H1 (cell line): ENCODE measurements around the gene AGTR1. TPM values are rescaled to one million over a fixed set of nuclear protein-coding genes. Genes with fewer than 3 reads are reported as not detected.

ENCODE experiments used
- ATF2 ChIP-seq: IDR thresholded peaks from 2 replicates; pipeline ENCODE4 v1.6.1; 2012; ENCODE audit warnings: low read length, inconsistent platforms
- SRF ChIP-seq: IDR thresholded peaks from 2 replicates; pipeline ENCODE4 v1.6.1; 2011; ENCODE audit warnings: mild to moderate bottlenecking, low read depth, low read length, moderate library complexity
- polyA plus RNA-seq, 7 experiments: library from polyadenylated mRNA; depleted of rRNA in 3 of 7; stranded (reverse) in 5 of 7; unstranded in 2 of 7; fragments of >200 nt in 5 of 7; fragments of 200-250 nt in 2 of 7; gene quantifications; 1 replicate in 5 of 7; 2 replicates in 1 of 7; 4 replicates in 1 of 7; pipeline versions ENCODE4 v1.2.1 to v1.2.3, GENCODE V29; 2011 to 2013; ENCODE audit warnings: missing spikeins in 2 of 7, mixed read lengths in 2 of 7
- total RNA-seq: library from RNA; stranded (reverse); fragmentation: NEBNext Ultra II Directional; extraction: Animal tissue kit (Norgen Biotek cat#: 25700); gene quantifications from 2 replicates; pipeline ENCODE4 v1.2.1, GENCODE V29; 2021

The AGTR1 gene
- total and polyA plus RNA-seq, 2 of the 8 experiments (the other 6 are each of a cell fraction or from before 2014, with no cell fraction given), result 0.03 TPM; not detected in 1

- TF ChIP-seq SRF (no peak), ATF2 (no peak)
These were observed 42.6 kb downstream of the AGTR1 start (continued) for GRCh38 chr3:148740291-148740690.
